ENCODE data around the gene LYL1.

The LYL1 gene

GRCh38 chr19:13095393-13095784 is 7.3 kb downstream of the LYL1 start:
- no peaks in the 10 kb centered on the region for H3K27me3 ChIP-seq
- no peaks in the 10 kb centered on the region for H3K9me3 ChIP-seq
- no peak for DNase-seq
- TF ChIP-seq, protein P1, sequence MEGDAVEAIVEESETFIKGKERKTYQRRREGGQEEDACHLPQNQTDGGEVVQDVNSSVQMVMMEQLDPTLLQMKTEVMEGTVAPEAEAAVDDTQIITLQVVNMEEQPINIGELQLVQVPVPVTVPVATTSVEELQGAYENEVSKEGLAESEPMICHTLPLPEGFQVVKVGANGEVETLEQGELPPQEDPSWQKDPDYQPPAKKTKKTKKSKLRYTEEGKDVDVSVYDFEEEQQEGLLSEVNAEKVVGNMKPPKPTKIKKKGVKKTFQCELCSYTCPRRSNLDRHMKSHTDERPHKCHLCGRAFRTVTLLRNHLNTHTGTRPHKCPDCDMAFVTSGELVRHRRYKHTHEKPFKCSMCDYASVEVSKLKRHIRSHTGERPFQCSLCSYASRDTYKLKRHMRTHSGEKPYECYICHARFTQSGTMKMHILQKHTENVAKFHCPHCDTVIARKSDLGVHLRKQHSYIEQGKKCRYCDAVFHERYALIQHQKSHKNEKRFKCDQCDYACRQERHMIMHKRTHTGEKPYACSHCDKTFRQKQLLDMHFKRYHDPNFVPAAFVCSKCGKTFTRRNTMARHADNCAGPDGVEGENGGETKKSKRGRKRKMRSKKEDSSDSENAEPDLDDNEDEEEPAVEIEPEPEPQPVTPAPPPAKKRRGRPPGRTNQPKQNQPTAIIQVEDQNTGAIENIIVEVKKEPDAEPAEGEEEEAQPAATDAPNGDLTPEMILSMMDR (IDR thresholded peaks at IDR 0.05; ENCODE audit: low read depth, low read length), result no peak
- H3K4me1 ChIP-seq, result peaks cover 44% of the 10 kb centered on the region
- H3K36me3 ChIP-seq, result 0 out of 2 replicates have a peak, but pooled peaks cover 3% of the 10 kb centered on the region
- H3K4me3 ChIP-seq (ENCODE audit: low read depth, low read length), result no peak overlapping the region

GRCh38 chr19:13094771-13095392 is 7.8 kb downstream of the LYL1 start:
- DNase-seq, result peak; percentile 49
- H3K4me3 ChIP-seq (ENCODE audit: low read depth, low read length), result no peak overlapping the region
- H3K4me1 ChIP-seq, result peaks cover 49% of the 10 kb centered on the region
- no peaks in the 10 kb centered on the region for H3K27me3 ChIP-seq
- H3K9me3 ChIP-seq, result no peaks in the 10 kb centered on the region
- no peaks in the 10 kb centered on the region for H3K36me3 ChIP-seq
- TF ChIP-seq, protein P1 (IDR thresholded peaks at IDR 0.05; ENCODE audit: low read depth, low read length), result no peak

- TF ChIP-seq, protein P1 (IDR thresholded peaks at IDR 0.05; ENCODE audit: low read depth, low read length), result no peak
- H3K36me3 ChIP-seq, result no peaks in the 10 kb centered on the region
- H3K27me3 ChIP-seq, result no peaks in the 10 kb centered on the region
- no peaks in the 10 kb centered on the region for H3K9me3 ChIP-seq
- peaks cover 49% of the 10 kb centered on the region for H3K4me1 ChIP-seq
- peak; percentile 52 for DNase-seq
- H3K4me3 ChIP-seq (ENCODE audit: low read depth, low read length), result 0 out of 2 replicates have a peak overlapping the region, but pooled peaks have one; percentile 10
Measured at GRCh38 chr19:13094106-13094504, 8.6 kb downstream of the LYL1 start.

GRCh38 chr19:13093407-13094105 is 9.1 kb downstream of the LYL1 start:
- H3K36me3 ChIP-seq, result no peaks in the 10 kb centered on the region
- DNase-seq, result peak; percentile 88
- H3K4me3 ChIP-seq (ENCODE audit: low read depth, low read length), result 0 out of 2 replicates have a peak overlapping the region, but pooled peaks have one; percentile 10
- TF ChIP-seq, protein P1 (IDR thresholded peaks at IDR 0.05; ENCODE audit: low read depth, low read length), result peak; percentile 93
- H3K9me3 ChIP-seq, result no peaks in the 10 kb centered on the region
- H3K4me1 ChIP-seq, result peaks cover 49% of the 10 kb centered on the region
- H3K27me3 ChIP-seq, result no peaks in the 10 kb centered on the region

GRCh38 chr19:13092606-13093235 is 9.9 kb downstream of the LYL1 start:
- Histone ChIP-seq H3K27me3 (no peaks in the 10 kb centered on the region), H3K9me3 (no peaks in the 10 kb centered on the region), H3K4me1 (peaks cover 49% of the 10 kb centered on the region), H3K36me3 (no peaks in the 10 kb centered on the region), H3K4me3 (ENCODE audit: low read depth, low read length) (no peak overlapping the region)
- TF ChIP-seq, protein P1 (IDR thresholded peaks at IDR 0.05; ENCODE audit: low read depth, low read length), result no peak
- DNase-seq, result no peak

Measured in BE2C (cell line).